H1 (cell line): ENCODE data around the gene MYLK4. TPM values are rescaled to one million over a fixed set of nuclear protein-coding genes. Genes with fewer than 3 reads are reported as not detected.

Experiments
- ASH2L ChIP-seq: fragments of 200-600, 300-600 bp; sonication (generic); IDR thresholded peaks from one replicate; pipeline ENCODE4 v1.7.1; 2017; ENCODE audit warnings: low read length
- ATF3 ChIP-seq: IDR thresholded peaks from 2 replicates; pipeline ENCODE4 v1.6.1; 2011; ENCODE audit warnings: low read depth, mild to moderate bottlenecking, low read length; ENCODE audit not compliant: insufficient read depth
- BACH1 ChIP-seq: IDR thresholded peaks from 2 replicates; pipeline ENCODE4 v1.6.1; 2012; ENCODE audit warnings: low read length, improper control_type of control experiment
- GTF2F1 ChIP-seq: IDR thresholded peaks from 2 replicates; pipeline ENCODE4 v1.6.1; 2012; ENCODE audit warnings: low read depth, low read length, improper control_type of control experiment, borderline replicate concordance
- KDM5A ChIP-seq: fragments of 200-600 bp; IDR thresholded peaks from 2 replicates; pipeline ENCODE4 v1.7.1; 2012; ENCODE audit warnings: mild to moderate bottlenecking, low read length, inconsistent platforms, mixed read lengths
- NANOG ChIP-seq: IDR thresholded peaks from 2 replicates; pipeline ENCODE4 v1.6.1; 2011; ENCODE audit warnings: low read length, low read depth, mild to moderate bottlenecking, inconsistent platforms; ENCODE audit not compliant: insufficient read depth, poor library complexity, severe bottlenecking
- RBBP5 ChIP-seq: IDR thresholded peaks from 2 replicates; pipeline ENCODE4 v1.7.1; 2012; ENCODE audit warnings: low read depth, mild to moderate bottlenecking, inconsistent platforms, low read length, moderate library complexity, borderline replicate concordance
- TBP ChIP-seq: IDR thresholded peaks from 2 replicates; pipeline ENCODE4 v1.6.1; 2011; ENCODE audit warnings: low read depth, low read length, improper control_type of control experiment
- ZNF274 ChIP-seq: IDR thresholded peaks from 2 replicates; pipeline ENCODE4 v1.7.0; 2012; ENCODE audit warnings: low read length, borderline replicate concordance; ENCODE audit errors: extremely low read depth
- polyA plus RNA-seq, 7 experiments: library from polyadenylated mRNA; depleted of rRNA in 3 of 7; stranded (reverse) in 5 of 7; unstranded in 2 of 7; fragments of >200 nt in 5 of 7; fragments of 200-250 nt in 2 of 7; gene quantifications; 1 replicate in 5 of 7; 2 replicates in 1 of 7; 4 replicates in 1 of 7; pipeline versions ENCODE4 v1.2.1 to v1.2.3, GENCODE V29; 2011 to 2013; ENCODE audit warnings: missing spikeins in 2 of 7, mixed read lengths in 2 of 7
- total RNA-seq: library from RNA; stranded (reverse); fragmentation: NEBNext Ultra II Directional; extraction: Animal tissue kit (Norgen Biotek cat#: 25700); gene quantifications from 2 replicates; pipeline ENCODE4 v1.2.1, GENCODE V29; 2021
- TF ChIP-seq, protein P1 (sequence below): fragments of 300-600 bp; sonication (generic); IDR thresholded peaks from 2 replicates; pipeline ENCODE4 v1.7.1; 2012; ENCODE audit warnings: low read length, moderate library complexity, mild to moderate bottlenecking, inconsistent platforms; ENCODE audit not compliant: insufficient replicate concordance
- TF ChIP-seq, protein P2 (sequence below): IDR thresholded peaks from 2 replicates; pipeline ENCODE4 v1.6.1; 2012; ENCODE audit warnings: inconsistent platforms

MYLK4 gene
- total and polyA plus RNA-seq, 2 of the 8 experiments (the other 6 are each of a cell fraction or from before 2014, with no cell fraction given) = 0.11 to 0.17 TPM

DNA sequence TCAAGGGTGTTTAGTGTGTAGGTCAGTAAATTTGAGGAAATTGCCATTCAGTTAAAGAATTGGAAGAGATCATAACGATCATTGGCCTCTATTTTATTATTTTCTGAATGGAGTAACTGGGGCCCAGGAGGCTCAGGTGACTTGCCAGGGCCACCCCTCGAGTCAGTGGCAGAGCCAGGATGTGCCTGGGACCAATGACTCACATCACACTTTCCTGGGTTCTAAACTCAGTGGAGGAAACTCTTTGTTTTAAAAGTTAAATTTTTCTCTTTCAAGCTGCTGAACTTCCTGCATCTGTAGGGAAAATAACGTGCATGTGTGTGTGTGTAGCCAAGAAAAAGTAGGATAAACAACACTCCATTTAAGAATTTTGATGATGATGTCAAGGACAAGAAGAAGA lies 135.5 kb downstream of the MYLK4 start (continued):
- TF ChIP-seq, protein P1, sequence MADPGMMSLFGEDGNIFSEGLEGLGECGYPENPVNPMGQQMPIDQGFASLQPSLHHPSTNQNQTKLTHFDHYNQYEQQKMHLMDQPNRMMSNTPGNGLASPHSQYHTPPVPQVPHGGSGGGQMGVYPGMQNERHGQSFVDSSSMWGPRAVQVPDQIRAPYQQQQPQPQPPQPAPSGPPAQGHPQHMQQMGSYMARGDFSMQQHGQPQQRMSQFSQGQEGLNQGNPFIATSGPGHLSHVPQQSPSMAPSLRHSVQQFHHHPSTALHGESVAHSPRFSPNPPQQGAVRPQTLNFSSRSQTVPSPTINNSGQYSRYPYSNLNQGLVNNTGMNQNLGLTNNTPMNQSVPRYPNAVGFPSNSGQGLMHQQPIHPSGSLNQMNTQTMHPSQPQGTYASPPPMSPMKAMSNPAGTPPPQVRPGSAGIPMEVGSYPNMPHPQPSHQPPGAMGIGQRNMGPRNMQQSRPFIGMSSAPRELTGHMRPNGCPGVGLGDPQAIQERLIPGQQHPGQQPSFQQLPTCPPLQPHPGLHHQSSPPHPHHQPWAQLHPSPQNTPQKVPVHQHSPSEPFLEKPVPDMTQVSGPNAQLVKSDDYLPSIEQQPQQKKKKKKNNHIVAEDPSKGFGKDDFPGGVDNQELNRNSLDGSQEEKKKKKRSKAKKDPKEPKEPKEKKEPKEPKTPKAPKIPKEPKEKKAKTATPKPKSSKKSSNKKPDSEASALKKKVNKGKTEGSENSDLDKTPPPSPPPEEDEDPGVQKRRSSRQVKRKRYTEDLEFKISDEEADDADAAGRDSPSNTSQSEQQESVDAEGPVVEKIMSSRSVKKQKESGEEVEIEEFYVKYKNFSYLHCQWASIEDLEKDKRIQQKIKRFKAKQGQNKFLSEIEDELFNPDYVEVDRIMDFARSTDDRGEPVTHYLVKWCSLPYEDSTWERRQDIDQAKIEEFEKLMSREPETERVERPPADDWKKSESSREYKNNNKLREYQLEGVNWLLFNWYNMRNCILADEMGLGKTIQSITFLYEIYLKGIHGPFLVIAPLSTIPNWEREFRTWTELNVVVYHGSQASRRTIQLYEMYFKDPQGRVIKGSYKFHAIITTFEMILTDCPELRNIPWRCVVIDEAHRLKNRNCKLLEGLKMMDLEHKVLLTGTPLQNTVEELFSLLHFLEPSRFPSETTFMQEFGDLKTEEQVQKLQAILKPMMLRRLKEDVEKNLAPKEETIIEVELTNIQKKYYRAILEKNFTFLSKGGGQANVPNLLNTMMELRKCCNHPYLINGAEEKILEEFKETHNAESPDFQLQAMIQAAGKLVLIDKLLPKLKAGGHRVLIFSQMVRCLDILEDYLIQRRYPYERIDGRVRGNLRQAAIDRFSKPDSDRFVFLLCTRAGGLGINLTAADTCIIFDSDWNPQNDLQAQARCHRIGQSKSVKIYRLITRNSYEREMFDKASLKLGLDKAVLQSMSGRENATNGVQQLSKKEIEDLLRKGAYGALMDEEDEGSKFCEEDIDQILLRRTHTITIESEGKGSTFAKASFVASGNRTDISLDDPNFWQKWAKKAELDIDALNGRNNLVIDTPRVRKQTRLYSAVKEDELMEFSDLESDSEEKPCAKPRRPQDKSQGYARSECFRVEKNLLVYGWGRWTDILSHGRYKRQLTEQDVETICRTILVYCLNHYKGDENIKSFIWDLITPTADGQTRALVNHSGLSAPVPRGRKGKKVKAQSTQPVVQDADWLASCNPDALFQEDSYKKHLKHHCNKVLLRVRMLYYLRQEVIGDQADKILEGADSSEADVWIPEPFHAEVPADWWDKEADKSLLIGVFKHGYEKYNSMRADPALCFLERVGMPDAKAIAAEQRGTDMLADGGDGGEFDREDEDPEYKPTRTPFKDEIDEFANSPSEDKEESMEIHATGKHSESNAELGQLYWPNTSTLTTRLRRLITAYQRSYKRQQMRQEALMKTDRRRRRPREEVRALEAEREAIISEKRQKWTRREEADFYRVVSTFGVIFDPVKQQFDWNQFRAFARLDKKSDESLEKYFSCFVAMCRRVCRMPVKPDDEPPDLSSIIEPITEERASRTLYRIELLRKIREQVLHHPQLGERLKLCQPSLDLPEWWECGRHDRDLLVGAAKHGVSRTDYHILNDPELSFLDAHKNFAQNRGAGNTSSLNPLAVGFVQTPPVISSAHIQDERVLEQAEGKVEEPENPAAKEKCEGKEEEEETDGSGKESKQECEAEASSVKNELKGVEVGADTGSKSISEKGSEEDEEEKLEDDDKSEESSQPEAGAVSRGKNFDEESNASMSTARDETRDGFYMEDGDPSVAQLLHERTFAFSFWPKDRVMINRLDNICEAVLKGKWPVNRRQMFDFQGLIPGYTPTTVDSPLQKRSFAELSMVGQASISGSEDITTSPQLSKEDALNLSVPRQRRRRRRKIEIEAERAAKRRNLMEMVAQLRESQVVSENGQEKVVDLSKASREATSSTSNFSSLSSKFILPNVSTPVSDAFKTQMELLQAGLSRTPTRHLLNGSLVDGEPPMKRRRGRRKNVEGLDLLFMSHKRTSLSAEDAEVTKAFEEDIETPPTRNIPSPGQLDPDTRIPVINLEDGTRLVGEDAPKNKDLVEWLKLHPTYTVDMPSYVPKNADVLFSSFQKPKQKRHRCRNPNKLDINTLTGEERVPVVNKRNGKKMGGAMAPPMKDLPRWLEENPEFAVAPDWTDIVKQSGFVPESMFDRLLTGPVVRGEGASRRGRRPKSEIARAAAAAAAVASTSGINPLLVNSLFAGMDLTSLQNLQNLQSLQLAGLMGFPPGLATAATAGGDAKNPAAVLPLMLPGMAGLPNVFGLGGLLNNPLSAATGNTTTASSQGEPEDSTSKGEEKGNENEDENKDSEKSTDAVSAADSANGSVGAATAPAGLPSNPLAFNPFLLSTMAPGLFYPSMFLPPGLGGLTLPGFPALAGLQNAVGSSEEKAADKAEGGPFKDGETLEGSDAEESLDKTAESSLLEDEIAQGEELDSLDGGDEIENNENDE = no peak
- no peak for TF ChIP-seq RBBP5
- TF ChIP-seq ZNF274 = no peak
- TF ChIP-seq GTF2F1 = no peak
- TF ChIP-seq BACH1 = no peak
- no peak for TF ChIP-seq ASH2L
- no peak for TF ChIP-seq KDM5A
- TF ChIP-seq NANOG = no peak
- TF ChIP-seq ATF3 = no peak
- no peak for TF ChIP-seq TBP
- TF ChIP-seq, protein P2, sequence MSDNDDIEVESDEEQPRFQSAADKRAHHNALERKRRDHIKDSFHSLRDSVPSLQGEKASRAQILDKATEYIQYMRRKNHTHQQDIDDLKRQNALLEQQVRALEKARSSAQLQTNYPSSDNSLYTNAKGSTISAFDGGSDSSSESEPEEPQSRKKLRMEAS = no peak
